ENCODE results near the gene CALM1. TPM values are rescaled to one million over a fixed set of nuclear protein-coding genes. Genes with fewer than 3 reads are reported as not detected.

The CALM1 gene
- total RNA-seq, 1 experiment from 2014 or later, result 327 TPM

DNA sequence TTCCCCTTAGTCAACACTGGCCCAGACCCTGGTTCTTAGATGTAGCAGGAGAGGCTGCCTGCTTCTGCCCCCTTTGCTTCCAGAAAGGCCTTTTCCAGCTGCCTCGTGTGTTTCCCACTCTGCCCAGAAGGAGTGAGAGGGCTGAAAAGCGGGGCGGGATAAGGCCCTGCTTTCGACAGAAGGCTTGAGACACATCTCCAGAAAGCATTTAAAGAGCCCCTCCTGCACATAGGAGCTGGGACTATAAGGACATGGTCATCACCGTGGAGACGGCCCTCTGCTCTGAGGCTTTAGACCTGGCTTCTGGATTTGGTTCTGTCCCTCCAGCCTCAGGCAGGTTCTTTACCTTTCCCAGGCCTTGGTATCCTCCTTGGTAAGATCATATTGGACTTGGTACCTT is 11.9 kb downstream of the CALM1 start:
- no peak for DNase-seq (ENCODE audit: low read depth)

GRCh38 chr14:90409209-90409730 is 12.4 kb downstream of the CALM1 start:
- peak; percentile 94 for DNase-seq (ENCODE audit: low read depth)

DNA sequence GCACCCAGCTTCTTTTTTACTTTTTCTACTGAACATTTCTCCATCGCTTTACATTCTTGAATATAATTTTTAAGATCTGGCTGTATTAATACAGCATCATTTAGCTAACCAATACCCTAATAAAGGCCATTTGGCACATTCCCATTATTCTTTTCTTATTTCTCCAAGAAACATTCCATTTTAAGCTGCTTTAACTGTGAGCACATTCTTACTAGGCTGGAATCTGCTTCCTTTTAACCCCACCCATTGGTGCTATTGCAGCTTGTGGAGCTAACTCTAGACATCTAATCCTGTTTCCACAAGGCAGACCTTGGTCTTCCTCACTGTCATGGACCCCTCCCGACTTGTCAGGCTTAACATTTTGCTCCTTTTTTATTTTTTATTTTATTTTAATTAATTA is 15.2 kb downstream of the CALM1 start:
- no peak for DNase-seq (ENCODE audit: low read depth)

GRCh38 chr14:90416720-90417119 is 19.9 kb downstream of the CALM1 start:
- no peak for DNase-seq (ENCODE audit: low read depth)

DNA sequence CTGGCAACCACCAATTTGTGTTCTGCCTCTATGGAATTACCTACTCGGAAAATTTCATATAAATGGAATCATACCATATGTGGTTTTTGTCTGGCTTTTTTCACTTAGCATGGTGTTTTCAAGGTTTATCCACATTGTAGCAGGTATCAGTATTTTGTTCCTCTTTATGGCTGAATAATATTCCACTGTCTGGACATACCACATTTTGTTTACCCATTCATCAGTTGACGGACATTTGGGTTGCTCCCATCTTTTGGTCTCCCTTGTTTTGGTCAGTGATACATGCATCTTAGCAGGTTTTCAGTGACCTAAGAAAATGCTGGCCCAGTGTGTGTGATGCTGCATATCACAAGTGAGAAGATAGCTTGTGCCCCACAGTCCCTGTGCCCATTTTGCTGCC is 21.2 kb downstream of the CALM1 start:
- DNase-seq (ENCODE audit: low read depth), result no peak

DNA sequence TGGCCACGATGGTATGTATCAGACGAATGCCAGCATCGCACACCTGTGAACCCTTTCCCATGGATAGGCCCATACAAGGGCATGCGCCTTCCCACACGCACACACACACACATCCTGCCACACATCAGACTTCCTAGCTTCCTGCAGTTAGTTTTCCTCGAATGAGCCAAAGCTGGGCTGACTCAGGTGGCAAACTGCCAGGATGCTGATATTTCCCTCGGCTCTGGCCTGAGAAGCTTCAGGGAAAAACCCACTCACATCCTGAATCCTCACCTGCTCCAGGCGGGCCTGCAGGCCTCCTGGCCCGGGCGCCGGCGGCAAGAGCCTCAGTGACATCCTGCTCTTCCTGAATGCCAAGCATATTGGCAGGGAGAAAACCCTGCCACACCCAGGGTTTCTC is 22.4 kb downstream of the CALM1 start:
- peak; percentile 95 for DNase-seq (ENCODE audit: low read depth)

GRCh38 chr14:90421001-90421631 is 24.3 kb downstream of the CALM1 start:
- no peak for DNase-seq (ENCODE audit: low read depth)

GRCh38 chr14:90421632-90422020 is 24.8 kb downstream of the CALM1 start:
- no peak for DNase-seq (ENCODE audit: low read depth)

GRCh38 chr14:90423166-90423565 is 26.3 kb downstream of the CALM1 start:
- DNase-seq (ENCODE audit: low read depth), result no peak

GRCh38 chr14:90424075-90424474 is 27.2 kb downstream of the CALM1 start:
- DNase-seq (ENCODE audit: low read depth), result no peak

- DNase-seq (ENCODE audit: low read depth), result no peak
Measured at GRCh38 chr14:90424686-90425372, 28.0 kb downstream of the CALM1 start.

DNA sequence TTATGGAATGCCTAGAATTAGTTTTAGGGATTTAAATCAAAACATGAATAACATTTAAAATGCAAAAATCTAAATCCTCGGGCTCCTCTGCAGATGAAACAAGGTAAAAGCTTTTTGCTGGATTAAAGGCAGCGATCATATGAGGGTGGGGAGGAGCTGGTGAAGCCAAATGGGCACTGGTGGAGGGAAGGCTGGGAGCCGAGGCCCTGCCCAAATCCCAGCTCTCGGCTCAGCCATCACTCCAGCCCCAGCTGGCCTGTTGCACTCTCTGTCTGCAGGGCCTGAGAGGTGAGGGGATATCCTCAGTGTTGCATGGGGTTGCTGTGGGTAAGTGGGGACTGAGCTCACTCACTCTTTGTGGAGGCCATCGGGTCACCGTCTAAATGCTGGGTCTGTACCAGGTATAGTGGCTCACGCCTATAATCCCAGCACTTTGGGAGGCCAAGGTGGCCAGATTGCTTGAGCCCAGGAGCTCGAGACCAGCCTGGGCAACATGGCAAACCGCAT is 28.6 kb downstream of the CALM1 start:
- DNase-seq (ENCODE audit: low read depth), result no peak

- no peak for DNase-seq (ENCODE audit: low read depth)
Measured at GRCh38 chr14:90426031-90426540, 29.3 kb downstream of the CALM1 start.

- DNase-seq (ENCODE audit: low read depth), result peak; percentile 37
Measured at GRCh38 chr14:90426663-90427062, 29.8 kb downstream of the CALM1 start.

DNA sequence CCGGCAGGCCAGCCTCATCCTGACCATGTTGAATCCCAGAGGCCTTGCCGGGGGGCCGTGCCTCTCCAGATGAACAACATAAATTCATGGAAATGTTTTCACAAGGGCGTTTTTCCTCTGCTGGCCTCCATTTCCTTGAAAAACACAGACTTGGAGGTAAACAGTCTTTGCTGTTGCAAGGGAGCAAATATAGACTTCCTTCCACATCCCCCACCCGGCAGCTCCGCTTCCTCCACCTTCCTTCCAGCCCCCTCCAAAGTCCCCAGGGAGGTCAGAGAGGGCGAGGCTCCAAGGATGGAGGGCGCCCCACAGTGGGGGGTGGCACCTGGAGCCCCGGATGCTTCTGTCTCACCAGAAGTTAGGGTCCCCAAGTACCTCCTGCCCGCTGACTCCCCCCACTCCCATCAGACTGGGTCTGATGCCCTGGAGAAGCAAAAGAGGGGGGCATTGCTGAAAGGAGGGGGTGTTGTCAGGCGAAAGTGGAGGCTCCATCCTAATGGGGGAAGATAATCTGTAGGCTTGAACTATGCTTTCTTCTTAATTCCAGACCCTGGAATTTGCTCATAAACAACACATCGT is 31.1 kb downstream of the CALM1 start:
- no peak for DNase-seq (ENCODE audit: low read depth)

GRCh38 chr14:90428676-90429075 is 31.8 kb downstream of the CALM1 start:
- DNase-seq (ENCODE audit: low read depth), result no peak

DNA sequence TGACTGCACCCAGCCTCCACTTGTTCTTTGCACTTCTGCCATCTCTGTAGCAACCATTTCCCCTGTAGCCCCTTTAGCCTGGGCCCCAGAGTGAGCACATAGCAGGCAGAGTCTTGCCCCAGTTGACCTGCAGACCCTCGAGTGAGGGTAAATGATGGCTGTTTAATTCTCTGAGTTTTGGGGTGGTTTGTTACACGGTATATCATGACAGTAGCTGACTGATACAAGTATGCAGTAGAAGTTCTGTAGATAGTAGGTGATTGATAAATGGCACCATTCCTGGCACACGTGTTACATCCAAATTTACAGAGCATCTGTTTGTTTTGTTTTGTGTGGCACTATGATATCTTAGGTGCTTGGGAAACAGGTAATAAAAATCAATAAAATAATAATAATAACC is 32.4 kb downstream of the CALM1 start:
- no peak for DNase-seq (ENCODE audit: low read depth)

- DNase-seq (ENCODE audit: low read depth), result no peak
Measured at GRCh38 chr14:90429754-90430153, 32.9 kb downstream of the CALM1 start.

GRCh38 chr14:90434370-90435020 is 37.7 kb downstream of the CALM1 start:
- DNase-seq (ENCODE audit: low read depth), result no peak

GRCh38 chr14:90438841-90439240 is 42.0 kb downstream of the CALM1 start:
- no peak for DNase-seq (ENCODE audit: low read depth)

DNA sequence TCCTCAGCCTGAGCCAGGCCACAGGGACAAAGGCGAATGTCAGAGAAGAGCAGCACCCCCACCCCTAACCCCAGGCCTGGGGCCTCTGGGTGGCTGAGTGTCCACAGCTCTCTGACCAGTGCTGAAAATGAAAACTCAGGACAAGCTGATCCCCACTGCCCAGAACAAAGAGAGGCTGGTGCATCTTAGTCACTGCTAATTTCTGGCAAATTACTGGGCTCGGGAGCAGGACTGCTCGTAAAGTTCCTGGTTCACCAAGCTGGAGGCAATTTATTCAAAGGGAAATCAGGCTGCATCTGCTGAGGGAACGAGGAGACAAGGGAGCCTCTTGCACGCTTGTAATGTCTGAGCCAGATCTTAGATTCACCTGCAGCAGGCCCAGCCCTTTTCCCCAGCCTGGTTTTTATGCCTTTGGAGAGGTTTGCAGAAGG is 43.2 kb downstream of the CALM1 start:
- no peak for DNase-seq (ENCODE audit: low read depth)

- DNase-seq (ENCODE audit: low read depth), result no peak
Measured at GRCh38 chr14:90440592-90440991, 43.8 kb downstream of the CALM1 start.

Data from RPMI7951 (cell line).